ENCODE measurements around the gene POU5F1.
A peak's percentile ranks its signal among the peaks of the same experiment; 100 is the strongest.
"Not testable (repeated sequence)": the region's sequence is repeated elsewhere in the genome, so short reads cannot be mapped to it uniquely, and the experiment has no call there.

The POU5F1 gene

DNA sequence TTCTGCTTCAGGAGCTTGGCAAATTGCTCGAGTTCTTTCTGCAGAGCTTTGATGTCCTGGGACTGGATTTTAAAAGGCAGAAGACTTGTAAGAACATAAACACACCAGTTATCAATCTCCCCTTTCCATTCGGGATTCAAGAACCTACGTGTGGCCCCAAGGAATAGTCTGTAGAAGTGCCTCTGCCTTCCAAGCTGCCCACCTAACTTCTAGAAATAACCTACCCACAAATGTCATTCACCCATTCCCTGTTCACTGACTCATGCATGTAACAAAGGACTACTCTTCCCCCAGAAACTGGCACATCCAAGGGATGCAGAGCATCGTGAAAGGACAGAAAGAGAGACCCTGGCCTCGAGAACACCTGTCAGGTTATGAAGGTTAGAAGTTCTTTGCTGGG is 4.5 kb downstream of the POU5F1 start:
- no peak for DNase-seq (ENCODE audit: low read depth, low spot score)

DNA sequence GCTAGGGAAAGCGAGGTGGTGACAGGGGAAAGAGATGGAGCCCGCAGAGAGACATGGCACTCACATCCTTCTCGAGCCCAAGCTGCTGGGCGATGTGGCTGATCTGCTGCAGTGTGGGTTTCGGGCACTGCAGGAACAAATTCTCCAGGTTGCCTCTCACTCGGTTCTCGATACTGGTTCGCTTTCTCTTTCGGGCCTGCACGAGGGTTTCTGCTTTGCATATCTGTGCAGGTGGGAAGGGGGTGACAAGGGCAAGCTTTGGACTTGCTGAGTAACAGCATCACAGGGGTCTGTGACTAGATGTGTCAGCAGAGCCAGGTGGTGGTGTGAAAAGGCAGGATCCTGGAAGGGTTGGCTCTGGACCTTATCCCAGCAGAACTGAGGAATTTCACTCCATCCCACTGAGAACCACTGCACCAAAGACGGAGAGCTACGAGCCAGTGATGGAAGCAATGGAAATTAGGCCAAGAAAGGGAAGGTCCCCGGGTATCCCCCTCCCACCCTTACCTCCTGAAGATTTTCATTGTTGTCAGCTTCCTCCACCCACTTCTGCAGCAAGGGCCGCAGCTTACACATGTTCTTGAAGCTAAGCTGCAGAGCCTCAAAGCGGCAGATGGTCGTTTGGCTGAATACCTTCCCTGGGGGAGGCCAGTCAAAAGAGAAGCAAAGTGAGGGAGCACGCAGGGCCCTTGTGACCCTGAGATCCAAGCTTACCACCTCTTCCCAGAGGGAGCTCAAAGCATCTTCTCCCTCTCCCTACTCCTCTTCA is 5.2 kb downstream of the POU5F1 start:
- not testable (repeated sequence) for DNase-seq (ENCODE audit: low read depth, low spot score)

DNA sequence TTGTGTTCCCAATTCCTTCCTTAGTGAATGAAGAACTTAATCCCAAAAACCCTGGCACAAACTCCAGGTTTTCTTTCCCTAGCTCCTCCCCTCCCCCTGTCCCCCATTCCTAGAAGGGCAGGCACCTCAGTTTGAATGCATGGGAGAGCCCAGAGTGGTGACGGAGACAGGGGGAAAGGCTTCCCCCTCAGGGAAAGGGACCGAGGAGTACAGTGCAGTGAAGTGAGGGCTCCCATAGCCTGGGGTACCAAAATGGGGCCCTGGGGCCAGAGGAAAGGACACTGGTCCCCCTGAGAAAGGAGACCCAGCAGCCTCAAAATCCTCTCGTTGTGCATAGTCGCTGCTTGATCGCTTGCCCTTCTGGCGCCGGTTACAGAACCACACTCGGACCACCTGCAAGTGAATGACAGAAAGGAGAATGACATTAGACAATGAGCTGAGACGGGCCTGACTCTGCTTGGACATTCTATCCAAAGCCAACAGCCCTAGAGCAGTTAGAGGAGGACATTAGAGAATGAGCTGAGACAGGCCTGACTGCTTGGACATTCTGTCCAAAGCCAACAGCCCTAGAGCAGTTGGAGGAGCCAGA is 5.9 kb downstream of the POU5F1 start:
- DNase-seq (ENCODE audit: low read depth, low spot score): not testable (repeated sequence)

DNA sequence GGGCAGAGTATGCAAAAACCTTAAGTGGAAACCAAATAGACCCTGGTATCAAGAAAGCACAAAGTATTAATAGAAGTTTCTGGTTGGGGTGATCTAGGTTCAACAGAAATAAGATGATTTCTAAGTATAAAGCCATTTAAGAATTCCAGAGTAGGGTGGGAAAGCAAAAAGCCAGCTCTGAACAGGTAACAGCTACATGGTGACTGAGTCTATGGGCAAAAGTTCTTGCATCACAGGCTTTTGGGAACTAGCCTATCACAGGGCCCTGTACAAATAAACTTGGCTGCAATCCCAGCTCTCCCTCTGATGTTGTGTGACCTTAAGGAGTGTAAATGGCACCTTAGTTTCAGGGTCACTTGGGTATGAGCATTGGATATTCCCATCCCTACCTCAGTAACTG is 6.6 kb downstream of the POU5F1 start:
- no peak for DNase-seq (ENCODE audit: low read depth, low spot score)

DNA sequence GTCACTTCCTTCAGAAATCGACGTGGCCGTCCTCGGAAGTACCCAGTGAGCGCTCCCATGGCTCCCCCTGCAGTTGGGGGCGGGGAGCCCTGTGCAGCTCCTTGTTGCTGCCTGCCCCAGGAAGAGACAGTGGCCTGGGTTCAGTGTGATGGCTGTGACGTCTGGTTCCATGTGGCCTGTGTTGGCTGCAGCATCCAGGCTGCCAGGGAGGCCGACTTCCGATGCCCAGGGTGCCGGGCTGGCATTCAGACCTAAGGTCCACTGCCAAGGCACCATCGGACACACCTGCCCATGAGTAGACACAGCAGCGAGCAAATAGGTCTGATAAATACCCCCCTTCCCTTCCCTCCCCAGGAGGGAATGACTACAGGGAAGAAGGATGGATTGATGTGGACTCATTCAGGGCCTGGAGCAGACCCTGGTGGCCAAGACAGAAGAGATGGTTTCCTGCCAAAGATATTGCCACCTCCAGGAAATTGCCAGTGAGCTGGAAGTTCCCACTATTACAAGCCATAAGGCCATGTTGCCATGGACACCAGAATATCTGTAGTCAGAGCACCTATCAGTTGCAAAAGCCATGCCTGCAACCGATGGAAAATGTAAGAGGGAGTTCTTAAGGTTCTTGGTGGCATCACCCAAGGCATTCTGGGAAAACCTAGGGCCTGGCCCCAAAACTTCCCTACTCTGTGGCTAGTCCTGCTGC is 7.9 kb downstream of the POU5F1 start:
- DNase-seq (ENCODE audit: low read depth, low spot score): no peak

DNA sequence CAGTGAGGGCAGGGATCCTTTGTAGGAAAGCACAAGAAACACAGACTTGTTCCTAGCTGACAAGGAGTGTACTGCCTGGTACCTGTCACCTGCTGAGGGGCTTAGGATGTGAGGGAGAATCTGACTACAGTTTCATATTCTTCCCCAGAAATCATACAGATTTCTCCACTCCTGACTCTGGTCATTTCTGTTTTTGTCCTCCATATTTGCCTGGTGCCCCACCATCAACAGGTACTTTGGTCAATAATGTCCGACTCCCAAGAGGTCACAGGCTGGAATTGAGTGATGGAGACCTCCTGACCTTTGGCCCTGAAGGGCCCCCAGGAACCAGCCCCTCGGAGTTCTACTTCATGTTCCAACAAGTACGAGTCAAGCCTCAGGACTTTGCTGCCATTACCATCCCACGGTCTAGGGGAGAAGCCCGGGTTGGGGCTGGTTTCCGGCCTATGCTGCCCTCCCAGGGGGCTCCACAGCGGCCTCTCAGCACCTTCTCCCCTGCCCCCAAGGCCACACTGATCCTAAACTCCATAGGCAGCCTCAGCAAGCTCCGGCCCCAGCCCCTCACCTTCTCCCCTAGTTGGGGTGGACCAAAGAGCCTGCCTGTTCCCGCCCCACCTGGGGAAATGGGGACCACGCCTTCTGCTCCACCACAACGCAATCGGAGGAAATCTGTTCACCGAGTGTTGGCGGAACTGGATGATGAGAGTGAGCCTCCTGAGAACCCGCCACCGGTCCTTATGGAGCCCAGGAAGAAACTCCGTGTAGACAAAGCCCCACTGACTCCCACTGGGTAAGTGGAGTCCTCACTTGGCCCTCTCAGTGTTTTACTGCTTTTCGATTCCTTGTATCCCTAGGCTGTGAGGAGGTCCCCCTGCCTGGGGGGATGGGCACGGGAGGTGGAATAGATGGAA is 9.0 kb downstream of the POU5F1 start:
- no peak for DNase-seq (ENCODE audit: low read depth, low spot score)

DNA sequence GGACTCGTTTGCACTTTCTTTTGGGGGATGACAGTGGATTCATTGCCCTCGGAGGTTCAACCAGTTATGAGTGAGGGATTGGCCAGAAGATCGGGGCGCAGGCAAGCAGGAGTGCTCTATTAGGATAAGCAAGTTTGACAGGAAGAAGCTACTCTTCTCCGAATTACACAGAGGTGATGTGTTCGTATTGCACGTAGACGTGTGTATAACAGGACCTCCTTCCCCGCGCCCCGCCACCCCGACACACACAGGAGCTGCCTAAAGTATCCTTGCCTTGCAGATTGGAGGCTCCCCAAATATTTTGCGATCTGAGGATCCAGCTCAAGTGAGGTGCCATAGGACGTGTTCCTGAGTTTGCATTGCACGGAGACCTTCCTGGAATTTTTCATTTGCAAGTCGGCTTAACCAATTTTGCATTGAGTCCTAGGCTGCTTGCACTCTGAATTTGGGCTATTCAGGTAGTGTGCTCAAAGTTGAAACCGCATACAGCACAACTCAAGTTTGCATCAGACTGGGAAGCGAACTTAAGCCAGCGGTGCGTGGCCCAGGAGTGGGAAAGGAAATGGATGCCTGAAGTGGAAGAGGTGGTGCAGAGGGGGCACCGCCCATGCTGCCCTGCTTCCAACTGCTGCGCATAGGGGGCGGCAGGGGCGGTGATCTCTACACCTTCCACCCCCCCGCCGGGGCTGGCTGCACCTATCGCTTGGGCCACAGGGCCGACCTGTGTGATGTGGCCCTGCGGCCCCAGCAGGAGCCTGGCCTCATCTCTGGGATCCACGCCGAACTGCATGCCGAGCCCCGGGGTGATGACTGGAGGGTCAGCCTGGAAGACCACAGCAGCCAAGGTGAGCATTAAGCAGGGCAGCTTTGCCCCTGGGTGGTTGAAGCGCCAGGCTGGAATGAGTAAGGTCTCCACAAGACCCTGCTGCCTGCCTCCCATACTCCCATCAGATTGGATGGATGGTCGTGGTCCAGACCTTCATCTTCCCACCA is 11.3 kb downstream of the POU5F1 start:
- no peak for DNase-seq (ENCODE audit: low read depth, low spot score)

DNA sequence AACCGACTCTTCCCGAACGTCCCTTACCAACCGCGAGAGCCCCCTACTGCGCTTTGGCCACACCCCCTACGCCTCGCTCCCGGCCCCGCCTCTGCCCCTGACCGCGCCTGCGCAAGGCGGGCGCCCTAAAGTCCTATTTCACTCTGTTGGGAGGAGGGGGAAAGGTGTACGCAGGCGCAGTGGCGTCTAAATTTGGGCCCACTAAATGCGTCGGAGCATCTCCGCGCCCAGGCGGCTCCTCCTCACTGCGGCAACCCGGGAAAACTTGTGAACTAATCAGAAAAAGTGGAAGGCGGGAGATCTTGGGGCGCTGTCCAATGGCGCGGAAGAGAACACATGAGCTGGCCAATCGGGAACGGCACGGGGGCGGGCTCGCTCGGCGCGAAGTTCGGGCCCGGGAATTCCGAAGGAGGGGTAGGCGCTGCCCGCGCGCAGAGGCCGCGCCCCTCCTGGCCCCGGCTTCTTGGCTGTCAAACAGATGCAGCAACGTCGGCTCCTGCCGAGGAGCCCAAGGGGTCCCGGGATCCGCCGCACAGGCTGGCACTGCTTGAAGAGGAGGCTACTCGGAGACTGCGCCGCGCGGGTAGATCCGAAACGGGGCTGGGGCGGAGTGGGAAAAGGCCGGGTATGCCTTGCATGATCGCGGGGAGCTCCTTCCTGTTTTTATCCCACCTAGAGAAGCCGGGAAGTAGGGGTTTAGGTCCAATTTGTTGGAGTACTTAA is 12.2 kb downstream of the POU5F1 start, which contains the start of gene TCF19:
Gene TCF19 (plus strand): TSS at position 450 of the 723 bp plus-strand sequence. CDS start 881 bp downstream, outside the sequence.
- peak; percentile 97 for DNase-seq (ENCODE audit: low read depth, low spot score)

DNA sequence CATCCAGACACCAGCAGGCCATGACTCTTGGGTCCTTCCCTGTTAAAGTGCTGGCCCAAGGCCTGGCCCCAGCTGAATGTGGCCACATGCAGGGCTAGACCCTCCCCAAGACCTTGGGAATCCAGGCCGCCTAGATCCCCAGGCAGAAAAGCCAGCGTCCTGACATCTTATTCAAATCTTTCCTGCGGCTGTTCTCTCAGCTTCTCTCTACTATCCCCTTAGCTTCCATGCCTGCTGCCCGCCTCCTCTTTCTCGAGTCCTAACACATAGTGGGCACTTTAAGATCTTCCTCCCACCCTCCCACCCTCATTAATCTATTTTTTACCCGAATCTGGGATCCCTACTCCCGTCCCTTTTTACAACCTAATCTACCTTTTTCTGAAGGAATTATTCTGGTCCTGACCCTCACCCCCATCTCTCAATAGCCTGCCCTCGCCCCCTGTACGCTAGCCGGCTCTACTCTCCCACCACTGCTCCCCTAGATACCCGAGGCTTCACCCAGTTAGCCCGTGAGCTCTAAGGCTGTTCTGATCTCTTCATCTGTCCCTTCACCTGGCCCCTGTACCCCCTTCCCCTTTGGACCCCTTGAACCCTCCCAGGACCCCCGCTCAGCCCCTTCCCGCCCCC is 12.9 kb downstream of the POU5F1 start, which contains the start of gene CCHCR1:
Gene CCHCR1 (minus strand): TSS at position 290 of the 627 bp plus-strand sequence. CDS start 202 bp downstream, at position 88.
- DNase-seq (ENCODE audit: low read depth, low spot score): no peak

DNA sequence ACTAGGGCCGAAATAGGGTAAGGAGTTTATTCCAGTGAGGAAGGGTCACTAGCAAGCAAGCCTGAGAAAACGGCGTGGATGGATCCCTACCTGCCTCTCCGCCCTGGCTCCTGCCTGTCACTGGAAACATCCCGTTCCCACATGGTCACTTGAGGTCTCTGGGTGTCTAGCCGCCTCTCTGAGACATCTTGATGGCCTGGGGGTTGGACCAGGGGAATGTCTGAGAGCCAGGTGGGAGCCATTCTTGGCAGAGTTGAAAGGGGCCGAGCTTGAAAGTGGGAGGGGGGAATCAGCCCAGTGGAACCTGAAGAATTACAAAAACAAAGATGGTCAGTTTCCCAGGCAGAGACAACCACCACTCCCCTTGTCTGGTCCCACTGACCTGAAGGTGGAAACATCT is 13.8 kb downstream of the POU5F1 start:
- no peak for DNase-seq (ENCODE audit: low read depth, low spot score)

DNA sequence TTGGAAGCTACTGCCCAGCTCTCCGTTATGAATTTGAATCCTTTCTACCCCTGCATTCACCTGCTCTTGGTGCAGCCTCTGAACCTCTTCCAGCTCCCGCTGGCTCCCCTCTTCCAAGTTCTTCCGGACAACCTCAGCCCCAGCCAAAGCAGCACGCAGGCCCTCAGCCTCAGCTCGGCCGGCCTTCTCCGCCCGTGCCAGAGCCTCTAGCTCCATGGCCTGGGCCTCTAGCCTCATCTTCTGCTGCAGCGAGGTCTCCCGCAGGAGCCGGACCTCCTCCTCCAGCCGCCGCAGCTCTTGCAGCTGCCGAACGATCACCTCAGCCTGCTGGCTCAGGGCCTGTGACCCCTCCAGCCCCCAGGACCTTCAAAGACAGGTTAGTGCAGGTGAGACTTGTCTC is 16.0 kb downstream of the POU5F1 start:
- DNase-seq (ENCODE audit: low read depth, low spot score): no peak

DNA sequence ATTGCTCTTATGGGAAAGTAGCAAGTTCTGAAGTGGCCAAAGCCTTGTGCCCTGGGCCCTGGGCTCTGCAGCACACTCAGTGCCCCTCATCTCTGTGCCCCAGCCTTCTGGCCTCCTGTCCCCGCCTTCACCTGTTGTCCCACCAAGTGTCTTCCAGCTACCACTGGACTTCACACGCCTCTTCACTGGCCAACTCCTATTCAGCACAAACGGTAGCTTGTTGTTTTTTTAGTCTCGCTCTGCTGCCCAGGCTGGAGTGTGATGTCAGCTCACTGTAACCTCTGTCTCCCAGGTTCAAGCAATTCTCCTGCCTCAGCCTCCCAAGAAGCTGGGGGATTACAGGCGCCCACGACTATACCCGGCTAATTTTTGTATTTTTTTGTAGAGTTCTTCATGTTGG is 17.7 kb downstream of the POU5F1 start:
- no peak for DNase-seq (ENCODE audit: low read depth, low spot score)

DNA sequence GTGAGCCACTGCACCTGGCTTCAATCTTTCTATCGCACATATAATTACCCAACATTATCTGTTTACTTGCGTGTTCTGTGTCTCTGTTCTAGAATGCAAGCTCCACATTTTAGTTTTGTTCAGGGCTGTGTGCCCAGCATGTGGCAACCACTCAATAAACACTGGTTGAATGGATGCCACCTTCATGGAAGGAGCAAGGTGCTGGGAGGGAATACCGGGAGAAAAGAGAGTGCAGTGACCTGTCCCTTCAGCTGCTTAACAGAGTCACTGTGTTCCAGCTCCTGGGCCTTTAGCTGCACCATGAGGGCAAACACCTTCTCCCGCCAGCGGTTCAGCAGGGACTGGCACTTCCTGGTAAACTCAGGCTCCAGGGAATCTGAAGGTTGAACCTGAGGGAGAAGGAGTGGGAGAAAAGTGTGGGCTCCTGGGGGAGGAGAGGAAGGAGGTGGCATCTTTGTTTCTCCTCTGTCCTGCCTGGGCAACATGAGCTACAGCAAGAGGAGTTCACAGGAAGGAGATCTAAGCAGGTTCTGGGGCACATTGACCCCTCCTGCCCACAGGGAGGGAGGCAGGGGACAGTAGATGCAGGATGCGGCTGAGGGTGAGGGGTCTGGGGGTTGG is 20.5 kb downstream of the POU5F1 start:
- no peak for DNase-seq (ENCODE audit: low read depth, low spot score)

DNA sequence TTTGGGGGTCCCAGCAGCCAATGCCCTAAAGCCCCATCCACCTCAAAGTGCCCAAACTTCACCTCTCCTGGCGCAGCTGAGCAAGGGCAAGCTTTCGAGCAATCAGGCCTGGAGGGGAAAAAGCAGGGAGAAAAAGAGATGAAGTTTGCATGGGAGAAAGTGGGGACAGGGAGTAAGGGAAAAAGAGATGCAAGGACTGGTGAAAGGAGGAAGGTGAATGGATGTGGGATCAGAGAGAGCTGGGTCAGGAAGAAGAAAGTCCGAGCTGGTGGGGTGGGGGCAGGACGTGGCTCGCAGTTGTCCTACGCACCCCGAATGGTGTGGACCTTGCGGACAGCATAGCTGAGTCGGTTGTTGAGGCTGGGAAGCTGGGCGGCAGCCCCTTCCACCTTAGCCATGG is 25.1 kb downstream of the POU5F1 start:
- no peak for DNase-seq (ENCODE audit: low read depth, low spot score)

DNA sequence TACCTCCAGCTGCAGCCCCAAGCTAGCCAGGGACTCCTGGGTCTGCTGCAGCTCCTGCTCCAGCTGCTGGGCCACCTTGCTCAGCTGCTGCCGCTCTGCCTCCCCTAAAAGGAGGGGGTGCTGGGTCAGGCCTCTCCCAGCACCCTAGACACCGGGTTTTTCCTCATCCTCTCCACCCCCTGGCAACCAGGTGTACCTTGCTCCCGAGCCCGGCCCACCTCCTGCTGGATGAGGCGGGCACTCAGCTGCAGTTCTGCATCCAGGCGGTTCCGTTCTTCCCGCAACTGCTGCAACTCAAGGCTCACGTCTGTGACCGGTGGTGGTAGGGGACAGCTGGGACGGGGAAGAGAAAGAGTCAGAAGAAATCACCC is 25.5 kb downstream of the POU5F1 start:
- no peak for DNase-seq (ENCODE audit: low read depth, low spot score)

DNA sequence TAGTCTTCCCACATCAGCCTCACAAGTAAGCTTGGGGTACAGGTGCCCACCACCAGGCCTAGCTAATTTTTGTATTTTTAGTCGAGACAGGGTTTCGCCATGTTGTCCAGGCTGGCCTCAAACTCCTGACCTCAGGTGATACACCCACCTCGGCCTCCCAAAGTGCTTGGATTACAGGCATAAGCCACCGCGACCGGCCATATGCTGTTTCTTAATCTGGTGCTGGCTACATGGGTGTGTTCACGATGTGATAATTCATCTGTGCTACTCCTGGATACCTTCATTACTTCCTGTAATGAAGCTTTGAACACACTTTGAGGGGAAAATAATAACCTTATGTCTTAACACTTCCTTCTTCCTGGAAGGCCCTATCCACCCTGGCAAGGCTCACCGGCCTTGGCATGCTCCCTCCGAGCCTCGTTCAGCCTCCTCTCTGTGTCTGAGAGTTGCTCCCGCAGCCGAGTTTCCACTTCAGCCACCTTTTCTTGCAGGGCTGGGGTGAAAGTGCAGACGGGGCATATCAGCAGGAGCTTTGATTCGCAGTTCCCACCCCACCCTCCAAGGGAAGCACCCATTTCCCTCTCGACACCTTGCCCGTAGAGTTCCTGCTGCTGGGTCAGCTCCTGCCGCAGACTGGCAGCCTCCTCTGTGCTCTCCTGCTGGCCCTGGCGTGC is 26.0 kb downstream of the POU5F1 start:
- DNase-seq (ENCODE audit: low read depth, low spot score): no peak

DNA sequence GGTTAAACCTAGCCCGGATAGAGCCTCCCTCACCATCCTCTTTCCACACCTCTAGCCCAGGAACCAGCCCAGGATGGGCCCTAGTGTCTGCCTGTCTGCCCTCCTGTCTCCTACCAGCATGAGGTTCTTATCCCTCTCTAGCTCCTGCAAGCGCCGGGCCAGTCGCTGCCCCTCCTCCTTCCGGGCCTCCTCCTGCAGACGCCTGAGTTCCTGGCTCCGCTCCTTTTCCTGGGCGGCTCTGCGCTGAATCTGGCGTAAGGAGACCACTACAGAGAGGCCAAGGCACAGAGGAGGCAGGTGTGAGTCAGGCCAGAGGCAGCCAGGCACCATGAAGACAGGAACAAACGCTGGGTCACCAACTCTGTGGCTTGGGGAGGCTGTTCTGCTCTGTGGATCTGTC is 27.3 kb downstream of the POU5F1 start:
- no peak for DNase-seq (ENCODE audit: low read depth, low spot score)

DNA sequence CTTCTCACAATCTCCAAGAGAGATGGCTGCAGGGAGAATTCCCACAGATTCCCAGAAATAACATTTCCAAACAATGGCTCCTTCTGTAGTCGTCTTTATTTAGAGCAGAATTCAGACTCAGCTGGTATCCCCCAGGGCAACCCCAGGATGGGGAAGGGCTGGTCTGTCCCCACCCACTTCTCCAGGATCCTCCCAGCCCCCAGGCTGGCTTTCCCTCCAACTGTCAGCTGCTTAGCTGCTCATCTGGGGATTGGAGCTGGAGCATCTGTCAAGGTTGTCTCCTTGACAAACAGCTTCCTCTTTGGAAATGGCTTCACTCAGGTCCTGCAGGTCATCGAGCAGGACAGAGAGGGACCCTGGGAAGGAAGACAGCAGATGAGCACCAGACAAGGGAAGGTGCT is 28.1 kb downstream of the POU5F1 start:
- no peak for DNase-seq (ENCODE audit: low read depth, low spot score)
